HepG2 (cell line): ENCODE data around the gene TBX6. TPM values are rescaled to one million over a fixed set of nuclear protein-coding genes. Genes with fewer than 3 reads are reported as not detected.

Source experiments
- CBX1 ChIP-seq: IDR thresholded peaks from one replicate; pipeline ENCODE4 v1.6.1; 2016; ENCODE audit warnings: antibody characterized with exemption, low read depth
- CHD4 ChIP-seq: fragments of 200-600 bp; sonication (generic); IDR thresholded peaks from 2 replicates; pipeline ENCODE4 v1.7.0; 2017; ENCODE audit warnings: mild to moderate bottlenecking, low read length, borderline replicate concordance
- IKZF1 ChIP-seq: fragments of 450-650 bp; IDR thresholded peaks from 2 replicates; pipeline ENCODE4 v1.7.1; 2016
- MLLT10 ChIP-seq: sonication (generic); formaldehyde crosslinking; IDR thresholded peaks from 2 replicates; pipeline ENCODE4 v1.4.0; 2020; ENCODE audit warnings: missing genetic modification reagents
- MYC ChIP-seq: sonication (generic); formaldehyde crosslinking; IDR thresholded peaks from 2 replicates; pipeline ENCODE4 v1.9.0; 2021; ENCODE audit warnings: missing genetic modification reagents, borderline replicate concordance
- NONO ChIP-seq, 2 experiments: fragments of 450-650 bp in 1 of 2; sonication (generic) in 1 of 2; formaldehyde crosslinking in 1 of 2; IDR thresholded peaks in 1 of 2; conservative IDR thresholded peaks in 1 of 2; 2 replicates each; pipeline versions ENCODE4 v1.6.1 to v1.8.0; 2017 to 2022; ENCODE audit warnings: mild to moderate bottlenecking in 1 of 2, missing genetic modification reagents in 1 of 2, moderate library complexity in 1 of 2
- PBX2 ChIP-seq: IDR thresholded peaks from 2 replicates; pipeline ENCODE4 v1.6.1; 2016; ENCODE audit warnings: control low read depth
- PRDM15 ChIP-seq: sonication (generic); formaldehyde crosslinking; IDR thresholded peaks from 2 replicates; pipeline ENCODE4 v1.4.0; 2020; ENCODE audit warnings: missing genetic modification reagents
- SMAD1 ChIP-seq: sonication (generic); formaldehyde crosslinking; IDR thresholded peaks from 2 replicates; pipeline ENCODE4 v1.4.0; 2020; ENCODE audit warnings: missing genetic modification reagents, low read depth, mild to moderate bottlenecking, borderline replicate concordance
- SMC3 ChIP-seq: IDR thresholded peaks from 2 replicates; pipeline ENCODE4 v1.6.1; 2011; ENCODE audit warnings: low read length, improper control_type of control experiment
- TARDBP ChIP-seq: sonication (generic); formaldehyde crosslinking; IDR thresholded peaks from 2 replicates; pipeline ENCODE4 v1.8.0; 2022; ENCODE audit warnings: mild to moderate bottlenecking, missing genetic modification reagents
- TBX2 ChIP-seq: sonication (generic); formaldehyde crosslinking; IDR thresholded peaks from 2 replicates; pipeline ENCODE4 v1.5.0; 2020; ENCODE audit warnings: missing genetic modification reagents, mild to moderate bottlenecking, borderline replicate concordance
- TBX3 ChIP-seq: fragments of 450-650 bp; IDR thresholded peaks from 2 replicates; pipeline ENCODE4 v1.6.1; 2017; ENCODE audit warnings: antibody characterized with exemption, mild to moderate bottlenecking, inconsistent platforms, borderline replicate concordance
- ZMAT5 ChIP-seq: sonication (generic); formaldehyde crosslinking; IDR thresholded peaks from 2 replicates; pipeline ENCODE4 v1.5.0; 2020; ENCODE audit warnings: mild to moderate bottlenecking, low read depth, missing genetic modification reagents, borderline replicate concordance
- ZNF180 ChIP-seq: sonication (generic); formaldehyde crosslinking; IDR thresholded peaks from 2 replicates; pipeline ENCODE4 v1.4.0; 2020; ENCODE audit warnings: low read depth, missing genetic modification reagents, borderline replicate concordance
- ZNF275 ChIP-seq: sonication (generic); formaldehyde crosslinking; IDR thresholded peaks from 2 replicates; pipeline ENCODE4 v1.8.0; 2022; ENCODE audit warnings: missing genetic modification reagents, mild to moderate bottlenecking, inconsistent platforms, borderline replicate concordance
- ZNF343 ChIP-seq: sonication (generic); formaldehyde crosslinking; IDR thresholded peaks from 2 replicates; pipeline ENCODE4 v1.4.0; 2020; ENCODE audit warnings: mild to moderate bottlenecking, missing genetic modification reagents
- ZNF430 ChIP-seq: sonication (generic); formaldehyde crosslinking; IDR thresholded peaks from 2 replicates; pipeline ENCODE4 v1.9.0; 2021; ENCODE audit warnings: mild to moderate bottlenecking, missing genetic modification reagents
- ZNF563 ChIP-seq: sonication (generic); formaldehyde crosslinking; IDR thresholded peaks from 2 replicates; pipeline ENCODE4 v1.8.0; 2022; ENCODE audit warnings: mild to moderate bottlenecking, moderate library complexity, missing genetic modification reagents
- ZNF704 ChIP-seq: sonication (generic); formaldehyde crosslinking; IDR thresholded peaks from 2 replicates; pipeline ENCODE4 v1.8.1; 2023; ENCODE audit warnings: mild to moderate bottlenecking, inconsistent platforms, moderate library complexity, missing genetic modification reagents, borderline replicate concordance
- ZNF780A ChIP-seq: sonication (generic); formaldehyde crosslinking; IDR thresholded peaks from 2 replicates; pipeline ENCODE4 v1.8.0; 2022; ENCODE audit warnings: mild to moderate bottlenecking, missing genetic modification reagents, moderate library complexity
- polyA plus RNA-seq, 8 experiments: library from polyadenylated mRNA; depleted of rRNA in 3 of 8; stranded (reverse) in 7 of 8; unstranded in 1 of 8; fragments of >200 nt; fragmentation: Illumina TruSeq in 4 of 8; extraction: Trizol in 4 of 8; gene quantifications; 2 replicates each; pipeline versions ENCODE4 v1.2.1 to v1.2.3, GENCODE V29; 2011 to 2016; ENCODE audit warnings: low read depth in 4 of 8, missing spikeins in 1 of 8, mixed read lengths in 1 of 8; ENCODE audit not compliant: insufficient read depth in 1 of 8
- total RNA-seq, 5 experiments: library from RNA; depleted of rRNA; stranded (reverse); fragments of >200 nt; fragmentation: Illumina TruSeq; extraction: Trizol; gene quantifications; 2 replicates each; pipeline ENCODE4 v1.2.3, GENCODE V29; 2016; ENCODE audit warnings: low read depth in 1 of 5

Gene TBX6
- total and polyA plus RNA-seq, 2 of the 13 experiments (the other 11 are each of a cell fraction or from before 2014, with no cell fraction given): 0.24 to 0.42 TPM

GRCh38 chr16:30063893-30064728 is 27.6 kb downstream of the TBX6 start (continued):
- no peak for TF ChIP-seq ZMAT5 (CRISPR knock-in tag)
- no peak for TF ChIP-seq MLLT10
- TF ChIP-seq TBX3: no peak
- TF ChIP-seq ZNF343 (CRISPR knock-in tag): 0 out of 2 replicates have a peak, but pooled peaks have one; percentile 10
- peak; percentile 66; the same call in 1 of the 2 replicates for TF ChIP-seq ZNF563 (CRISPR knock-in tag)
- TF ChIP-seq MYC (CRISPR knock-in tag): peak; percentile 80; the same call in 1 of the 2 replicates
- peak; percentile 71 for TF ChIP-seq TBX2
- TF ChIP-seq ZNF180 (CRISPR knock-in tag): no peak
- TF ChIP-seq NONO (IDR thresholded peaks at IDR 0.05): no peak
- TF ChIP-seq NONO (CRISPR knock-in tag; conservative IDR thresholded peaks at IDR 0.05): peak; percentile 79; the same call in 1 of the 2 replicates
- no peak for TF ChIP-seq IKZF1
- TF ChIP-seq CBX1: no peak
- peak; percentile 53; the same call in 1 of the 2 replicates for TF ChIP-seq ZNF704 (CRISPR knock-in tag)
- no peak for TF ChIP-seq PRDM15 (CRISPR knock-in tag)
- peak; percentile 87 for TF ChIP-seq TARDBP (CRISPR knock-in tag)
- peak; percentile 79; the same call in 1 of the 2 replicates for TF ChIP-seq ZNF275 (CRISPR knock-in tag)
- peak; percentile 97 for TF ChIP-seq ZNF430
- peak; percentile 73; the same call in 1 of the 2 replicates for TF ChIP-seq SMAD1 (CRISPR knock-in tag)
- no peak for TF ChIP-seq CHD4
- no peak for TF ChIP-seq ZNF780A
- TF ChIP-seq PBX2: no peak
- no peak for TF ChIP-seq SMC3
